Measurements from ENCODE around the gene PLCD3.

Gene PLCD3, protein sequence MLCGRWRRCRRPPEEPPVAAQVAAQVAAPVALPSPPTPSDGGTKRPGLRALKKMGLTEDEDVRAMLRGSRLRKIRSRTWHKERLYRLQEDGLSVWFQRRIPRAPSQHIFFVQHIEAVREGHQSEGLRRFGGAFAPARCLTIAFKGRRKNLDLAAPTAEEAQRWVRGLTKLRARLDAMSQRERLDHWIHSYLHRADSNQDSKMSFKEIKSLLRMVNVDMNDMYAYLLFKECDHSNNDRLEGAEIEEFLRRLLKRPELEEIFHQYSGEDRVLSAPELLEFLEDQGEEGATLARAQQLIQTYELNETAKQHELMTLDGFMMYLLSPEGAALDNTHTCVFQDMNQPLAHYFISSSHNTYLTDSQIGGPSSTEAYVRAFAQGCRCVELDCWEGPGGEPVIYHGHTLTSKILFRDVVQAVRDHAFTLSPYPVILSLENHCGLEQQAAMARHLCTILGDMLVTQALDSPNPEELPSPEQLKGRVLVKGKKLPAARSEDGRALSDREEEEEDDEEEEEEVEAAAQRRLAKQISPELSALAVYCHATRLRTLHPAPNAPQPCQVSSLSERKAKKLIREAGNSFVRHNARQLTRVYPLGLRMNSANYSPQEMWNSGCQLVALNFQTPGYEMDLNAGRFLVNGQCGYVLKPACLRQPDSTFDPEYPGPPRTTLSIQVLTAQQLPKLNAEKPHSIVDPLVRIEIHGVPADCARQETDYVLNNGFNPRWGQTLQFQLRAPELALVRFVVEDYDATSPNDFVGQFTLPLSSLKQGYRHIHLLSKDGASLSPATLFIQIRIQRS

DNA sequence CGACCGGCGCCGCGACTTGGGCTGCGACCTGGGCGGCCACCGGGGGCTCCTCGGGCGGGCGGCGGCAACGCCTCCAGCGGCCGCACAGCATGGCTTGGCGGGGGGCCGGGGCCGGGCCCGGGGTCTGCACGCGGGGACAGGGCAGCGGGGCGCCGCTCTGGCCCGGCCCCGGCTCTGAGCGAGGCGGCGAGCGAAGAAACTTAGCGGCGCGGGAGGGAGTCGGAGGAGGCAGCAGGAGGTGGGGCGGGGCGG, at the start of gene PLCD3:
TSS of gene PLCD3 (minus strand) at position 196 of the 252 bp plus-strand sequence. CDS start at position 91, 105 bp downstream.
- no peak for DNase-seq (ENCODE audit: low spot score)

- no peak for DNase-seq (ENCODE audit: low spot score)
These were observed 45.2 kb upstream of the PLCD3 start for GRCh38 chr17:45177563-45177962.

GRCh38 chr17:45175759-45176115, 43.4 kb upstream of the PLCD3 start:
- DNase-seq (ENCODE audit: low spot score) = no peak

DNA sequence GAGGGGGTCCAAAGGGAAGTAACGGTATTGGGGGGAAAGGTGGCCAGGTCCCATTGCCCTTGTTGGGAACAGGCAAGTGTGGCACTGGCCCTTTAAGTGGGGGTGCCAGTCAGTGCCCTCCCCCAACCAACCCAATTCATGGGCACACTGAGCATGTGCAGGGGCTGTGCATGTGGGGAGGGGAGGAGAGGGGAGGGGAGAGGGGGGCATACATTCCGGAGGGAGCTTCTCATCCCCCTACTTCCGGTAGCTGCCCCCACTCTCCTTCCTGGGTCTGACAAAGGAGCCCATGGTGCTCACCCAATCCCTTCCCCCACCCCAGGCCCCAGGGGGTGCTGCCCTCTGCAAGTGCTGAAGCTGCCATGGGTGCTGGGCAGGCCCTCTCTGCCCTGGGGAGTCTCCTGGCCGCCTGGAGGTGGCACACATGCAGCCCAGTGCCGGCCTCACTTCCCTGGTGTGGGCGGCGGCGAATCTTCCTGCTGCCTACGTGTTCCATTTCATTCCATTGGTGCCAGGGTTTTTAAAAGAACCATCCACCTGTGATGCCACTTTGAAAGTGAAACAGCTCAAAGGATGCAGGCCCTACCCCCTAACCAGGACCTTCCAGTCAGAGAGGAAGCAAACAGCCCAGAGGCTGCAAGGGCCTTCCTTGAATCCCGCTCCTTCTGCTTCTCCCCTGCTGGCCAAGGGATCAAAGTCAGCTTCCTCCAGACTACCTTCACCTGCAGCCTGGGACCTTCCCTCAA, 40.4 kb upstream of the PLCD3 start:
- peak; percentile 95 for DNase-seq (ENCODE audit: low spot score)

GRCh38 chr17:45172232-45172540, 39.9 kb upstream of the PLCD3 start:
- no peak for DNase-seq (ENCODE audit: low spot score)

GRCh38 chr17:45171338-45172231, 39.3 kb upstream of the PLCD3 start:
- peak; percentile 75 for DNase-seq (ENCODE audit: low spot score)

DNA sequence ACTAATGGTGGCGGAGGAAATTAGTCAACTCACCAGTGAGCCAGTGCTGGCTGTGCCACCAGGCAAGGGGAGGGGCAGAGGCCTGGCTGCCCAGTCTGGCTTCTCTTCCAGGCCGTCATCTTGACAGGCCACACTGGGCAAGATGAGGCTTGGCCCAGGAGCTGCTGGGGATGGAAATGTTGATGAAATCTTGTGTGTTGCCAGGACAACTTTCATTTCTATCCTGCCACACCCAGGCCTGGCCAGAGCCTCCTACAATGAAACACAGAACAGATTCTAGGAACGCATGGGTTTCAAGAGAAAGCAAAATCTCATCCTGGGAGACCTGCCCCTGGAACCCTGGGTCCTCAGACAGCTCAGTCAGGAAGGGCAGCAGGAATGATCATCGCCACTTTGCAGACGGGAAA, 38.6 kb upstream of the PLCD3 start:
- peak; percentile 56 for DNase-seq (ENCODE audit: low spot score)

DNA sequence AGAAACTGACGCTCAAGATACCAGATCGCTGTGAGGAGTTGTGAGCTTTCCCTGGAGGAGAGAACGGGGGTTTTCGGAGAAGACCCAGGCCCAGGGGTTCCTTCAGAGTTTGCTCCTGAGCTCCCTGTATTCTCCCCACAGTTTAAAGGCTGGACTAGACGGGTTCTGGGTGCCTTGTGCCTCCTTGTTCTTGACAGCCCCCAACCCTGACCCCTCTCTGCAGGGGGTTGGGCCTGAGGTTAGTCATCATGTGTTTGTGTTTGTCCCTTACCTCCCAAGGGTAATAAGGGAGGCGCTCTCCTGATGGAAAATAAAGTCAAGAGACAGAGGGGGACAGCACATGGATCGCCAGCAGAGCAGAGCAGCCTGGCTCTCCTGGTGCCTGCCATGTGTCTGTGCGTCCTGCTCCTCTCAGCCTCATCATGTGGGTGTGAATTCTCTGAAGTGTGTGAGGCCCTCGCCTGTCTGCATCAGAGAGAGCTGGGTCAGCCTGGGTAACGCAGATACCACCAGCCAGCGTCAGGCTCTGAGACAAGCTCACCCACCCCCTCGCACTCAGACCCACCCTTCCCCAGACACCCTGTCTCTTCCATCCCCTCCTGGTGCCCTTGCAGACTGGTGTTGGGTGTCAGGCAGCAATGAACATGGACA, 38.1 kb upstream of the PLCD3 start:
- DNase-seq (ENCODE audit: low spot score) = no peak

DNA sequence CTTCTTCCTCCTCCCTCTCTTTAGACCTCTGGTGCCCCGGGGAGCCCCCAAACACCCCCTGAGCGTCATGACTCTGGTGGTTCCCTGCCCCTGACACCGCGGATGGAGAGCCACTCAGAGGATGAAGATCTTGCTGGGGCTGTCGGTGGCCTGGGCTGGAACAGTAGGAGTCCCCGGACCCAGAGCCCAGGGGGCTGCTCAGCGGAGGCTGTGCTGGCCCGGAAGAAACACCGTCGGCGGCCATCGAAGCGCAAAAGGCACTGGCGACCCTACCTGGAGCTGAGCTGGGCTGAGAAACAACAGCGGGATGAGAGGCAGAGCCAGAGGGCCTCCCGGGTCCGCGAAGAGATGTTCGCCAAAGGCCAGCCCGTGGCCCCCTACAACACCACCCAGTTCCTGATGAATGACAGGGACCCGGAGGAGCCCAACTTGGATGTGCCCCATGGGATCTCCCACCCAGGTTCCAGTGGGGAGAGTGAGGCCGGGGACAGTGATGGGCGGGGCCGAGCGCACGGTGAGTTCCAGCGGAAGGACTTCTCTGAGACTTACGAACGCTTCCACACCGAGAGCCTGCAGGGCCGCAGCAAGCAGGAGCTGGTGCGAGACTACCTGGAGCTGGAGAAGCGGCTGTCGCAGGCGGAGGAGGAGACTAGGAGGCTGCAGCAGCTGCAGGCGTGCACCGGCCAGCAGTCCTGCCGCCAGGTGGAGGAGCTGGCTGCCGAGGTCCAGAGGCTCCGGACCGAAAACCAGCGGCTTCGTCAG, 36.9 kb upstream of the PLCD3 start:
- peak; percentile 52 for DNase-seq (ENCODE audit: low spot score)

DNA sequence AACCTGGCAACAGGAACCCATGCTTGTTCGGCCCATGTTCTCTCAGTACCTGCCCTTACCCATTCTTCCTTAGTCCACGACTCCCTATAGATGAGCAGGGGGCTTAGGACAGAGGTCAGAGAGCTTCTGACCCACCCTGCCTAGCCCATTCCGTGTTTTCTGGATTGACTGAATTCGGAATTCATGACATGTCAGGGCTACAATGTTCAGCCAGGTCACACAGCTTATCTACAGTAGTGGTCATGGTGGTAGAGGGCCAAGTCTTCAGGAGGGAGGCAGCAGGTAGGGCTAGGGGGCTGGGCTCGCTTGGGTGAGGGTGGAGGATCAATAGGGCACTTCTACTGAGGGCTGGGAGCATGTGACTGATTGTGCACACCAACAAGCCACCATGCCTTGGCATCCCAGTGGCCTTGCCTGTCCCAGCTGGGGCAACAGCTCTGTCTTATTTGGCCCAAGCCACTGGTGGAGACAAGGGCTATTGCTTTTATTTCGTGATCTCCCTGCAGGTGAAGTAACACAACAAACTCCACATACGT, 32.5 kb upstream of the PLCD3 start:
- no peak for DNase-seq (ENCODE audit: low spot score)

DNA sequence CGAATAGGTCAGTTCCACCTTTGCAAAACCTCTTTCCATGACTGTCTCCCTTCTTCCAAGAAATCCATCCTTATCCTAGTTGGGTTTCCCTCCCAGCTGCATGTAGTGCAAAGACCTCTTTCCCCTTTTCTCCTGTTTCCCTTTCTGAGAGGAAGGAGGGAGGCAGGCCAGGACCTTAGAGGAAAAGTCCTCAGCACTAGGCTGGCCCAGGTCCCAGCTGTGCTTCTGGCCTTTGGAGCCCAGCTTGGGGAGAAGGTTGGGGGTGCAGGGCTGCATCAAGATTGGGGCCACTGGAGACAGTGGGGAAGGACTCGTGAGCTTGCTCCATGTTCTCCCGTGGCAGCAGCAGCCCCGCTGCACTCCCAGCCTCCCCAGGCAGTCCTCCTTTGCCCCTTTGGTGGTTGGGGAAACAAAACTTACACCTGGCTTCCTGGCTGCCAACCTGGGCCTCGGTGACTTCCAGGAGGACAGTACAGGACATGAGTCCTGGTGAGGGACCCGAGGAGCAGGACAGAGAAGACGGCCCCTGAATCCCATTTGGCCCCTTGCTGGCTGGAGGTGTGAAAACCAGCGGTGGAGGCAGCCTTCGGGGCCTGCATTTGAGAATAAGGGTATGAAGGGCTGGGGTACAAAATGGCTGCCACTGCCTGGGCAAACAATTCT, 29.8 kb upstream of the PLCD3 start:
- DNase-seq (ENCODE audit: low spot score) = no peak

- DNase-seq (ENCODE audit: low spot score) = peak; percentile 100
These were observed 29.1 kb upstream of the PLCD3 start, which contains the start of gene HEXIM2 for GRCh38 chr17:45161288-45162024. HEXIM2 (plus strand) TSS chr17:45161875; CDS start chr17:45162794, 919 bp downstream.

- peak; percentile 75 for DNase-seq (ENCODE audit: low spot score)
These were observed 28.4 kb upstream of the PLCD3 start for GRCh38 chr17:45160447-45161287.

GRCh38 chr17:45156242-45156641, 23.9 kb upstream of the PLCD3 start:
- DNase-seq (ENCODE audit: low spot score) = no peak

DNA sequence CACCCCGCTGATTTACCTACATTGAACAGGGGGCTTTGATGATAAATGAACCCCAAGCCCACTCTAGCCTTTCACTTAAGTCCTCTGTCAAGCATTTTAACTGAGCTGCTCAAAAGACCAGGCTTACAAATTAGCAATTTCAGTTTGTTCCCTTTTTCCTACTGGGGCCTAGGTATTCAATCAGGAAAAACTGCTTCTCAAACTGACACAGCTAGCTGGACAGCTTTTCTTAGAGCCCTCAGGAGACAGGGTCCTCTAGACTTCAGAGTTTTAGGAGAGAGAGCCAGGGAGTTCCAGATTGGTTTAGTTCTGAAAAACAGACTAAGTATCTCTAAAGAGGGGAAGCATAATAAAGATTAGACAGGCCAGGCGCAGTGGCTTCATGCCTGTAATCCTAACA, 23.2 kb upstream of the PLCD3 start:
- no peak for DNase-seq (ENCODE audit: low spot score)

GRCh38 chr17:45155029-45155428, 22.7 kb upstream of the PLCD3 start:
- no peak for DNase-seq (ENCODE audit: low spot score)

- DNase-seq (ENCODE audit: low spot score) = peak; percentile 56
These were observed 18.8 kb upstream of the PLCD3 start for GRCh38 chr17:45150911-45151809.

Data from cerebellar cortex (tissue), 1 donor.